GM21529 (cell line): ENCODE data around the gene BBS12.

Experiments
- ATAC-seq: cut with Tn5 transposase; IDR thresholded peaks from one replicate; pipeline ENCODE4 v1.9.1; 2021; ENCODE audit not compliant: unreplicated experiment

BBS12 gene

GRCh38 chr4:122732329-122733026 lies at the start of gene BBS12:
TSS of gene BBS12 (plus strand) at chr4:122732704. CDS start at chr4:122741893, 9,189 bp downstream.
- peak; percentile 100 for ATAC-seq

- ATAC-seq: no peak
These were observed 45.8 kb upstream of the BBS12 start for GRCh38 chr4:122686691-122687090.

GRCh38 chr4:122687531-122688061 lies 44.9 kb upstream of the BBS12 start:
- peak; percentile 55 for ATAC-seq

- ATAC-seq: no peak
These were observed 43.9 kb upstream of the BBS12 start for GRCh38 chr4:122688529-122689140.

GRCh38 chr4:122689972-122690371 lies 42.5 kb upstream of the BBS12 start:
- peak; percentile 86 for ATAC-seq

GRCh38 chr4:122691988-122692387 lies 40.5 kb upstream of the BBS12 start:
- ATAC-seq: no peak

GRCh38 chr4:122692641-122693520 lies 39.6 kb upstream of the BBS12 start:
- ATAC-seq: no peak

GRCh38 chr4:122695226-122695625 lies 37.3 kb upstream of the BBS12 start:
- ATAC-seq: no peak

GRCh38 chr4:122700178-122700725 lies 32.3 kb upstream of the BBS12 start:
- no peak for ATAC-seq

- no peak for ATAC-seq
These were observed 31.4 kb upstream of the BBS12 start for GRCh38 chr4:122701061-122701460.

GRCh38 chr4:122701965-122702364 lies 30.5 kb upstream of the BBS12 start:
- ATAC-seq: no peak

GRCh38 chr4:122702939-122703338 lies 29.6 kb upstream of the BBS12 start:
- ATAC-seq: no peak

GRCh38 chr4:122703868-122704267 lies 28.6 kb upstream of the BBS12 start:
- no peak for ATAC-seq

GRCh38 chr4:122705009-122705408 lies 27.5 kb upstream of the BBS12 start:
- no peak for ATAC-seq

- ATAC-seq: no peak
These were observed 26.9 kb upstream of the BBS12 start for GRCh38 chr4:122705547-122706117.

- no peak for ATAC-seq
These were observed 26.0 kb upstream of the BBS12 start for GRCh38 chr4:122706511-122706910.

- no peak for ATAC-seq
These were observed 25.0 kb upstream of the BBS12 start for GRCh38 chr4:122707497-122707896.

GRCh38 chr4:122709236-122709635 lies 23.3 kb upstream of the BBS12 start:
- ATAC-seq: no peak

GRCh38 chr4:122710434-122711308 lies 21.8 kb upstream of the BBS12 start:
- ATAC-seq: peak; percentile 84

GRCh38 chr4:122711919-122712318 lies 20.6 kb upstream of the BBS12 start:
- no peak for ATAC-seq
